ENCODE measurements around the gene DIS3L2.
"Not testable (repeated sequence)": the region's sequence is repeated elsewhere in the genome, so short reads cannot be mapped to it uniquely, and the experiment has no call there.

The DIS3L2 gene

DNA sequence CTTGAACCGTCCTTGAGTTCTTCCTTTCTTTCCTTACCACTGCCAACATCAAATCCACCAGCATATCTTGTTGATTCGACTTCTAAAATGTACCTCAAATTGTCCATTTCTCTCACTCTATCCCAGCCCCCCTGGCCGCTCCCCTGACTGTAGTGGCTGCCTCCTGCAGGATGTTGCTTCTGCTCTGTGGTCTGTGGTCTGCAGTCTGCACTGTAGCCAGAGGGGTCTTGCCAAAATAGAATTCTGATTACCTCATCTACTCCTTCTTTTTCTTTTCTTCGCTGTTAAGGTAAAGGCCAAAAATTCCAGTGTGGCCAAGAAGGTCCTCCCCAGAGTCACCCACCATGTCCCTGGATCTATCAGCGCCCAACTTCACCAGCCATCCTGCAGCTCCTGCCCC lies 337.6 kb downstream of the DIS3L2 start:
- DNase-seq (ENCODE audit: low read depth): no peak

DNA sequence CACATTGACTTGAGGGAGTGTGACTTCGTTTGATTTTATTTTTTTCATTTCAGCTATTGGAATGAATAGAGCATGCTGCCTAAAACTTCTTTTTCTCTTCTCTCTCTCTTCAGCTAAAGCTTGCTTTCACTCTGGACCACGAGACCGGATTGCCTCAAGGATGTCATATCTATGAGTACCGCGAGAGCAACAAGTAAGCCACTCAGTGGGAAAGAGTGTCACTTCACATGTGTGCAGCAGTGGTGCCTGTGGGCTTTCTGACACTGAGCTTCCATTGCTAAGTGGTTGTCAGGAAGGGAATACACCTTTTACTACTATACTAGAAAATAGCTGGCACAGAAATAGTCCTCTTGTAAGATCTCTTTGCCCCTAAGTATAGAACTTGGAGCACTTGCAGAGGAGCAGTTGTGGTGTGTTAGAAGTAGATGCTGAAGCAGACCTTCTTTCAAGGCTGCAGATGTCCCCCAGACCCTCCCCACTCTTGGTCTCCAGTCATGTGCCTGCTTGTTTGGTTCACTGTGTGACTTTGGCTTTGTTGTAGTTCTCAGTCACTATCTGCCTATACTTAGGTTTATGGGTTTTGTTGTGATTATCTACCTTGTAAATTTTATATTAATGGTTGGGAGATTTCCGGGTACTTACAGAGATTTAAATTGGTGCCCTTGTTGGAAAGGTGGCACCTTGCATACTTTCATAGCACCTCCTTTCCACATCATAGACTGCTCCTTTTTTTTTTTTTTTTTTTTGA lies 338.6 kb downstream of the DIS3L2 start:
- DNase-seq (ENCODE audit: low read depth): no peak

DNA sequence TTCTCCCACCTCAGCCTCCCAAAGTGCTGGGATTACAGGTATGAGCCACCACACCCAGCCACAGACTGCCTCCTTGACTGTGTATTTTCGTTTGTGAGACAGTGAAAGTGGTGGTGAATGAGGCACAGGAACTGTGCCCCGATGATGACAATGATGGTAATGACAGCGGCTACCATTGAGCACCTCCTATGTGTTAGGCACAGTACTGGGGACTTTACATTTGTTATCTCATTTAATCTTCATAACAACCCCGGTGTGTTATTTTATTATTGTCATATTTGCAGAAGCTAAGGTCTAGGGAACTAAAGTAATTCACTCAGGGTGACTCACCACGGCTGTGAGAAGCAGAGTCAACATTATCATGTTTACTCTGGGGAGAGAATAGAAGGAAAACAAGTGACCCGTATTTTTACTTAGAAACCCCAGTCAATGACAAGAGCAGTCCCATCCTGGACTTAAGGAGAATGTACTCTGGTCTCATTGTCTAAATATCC lies 339.4 kb downstream of the DIS3L2 start:
- no peak for DNase-seq (ENCODE audit: low read depth)

DNA sequence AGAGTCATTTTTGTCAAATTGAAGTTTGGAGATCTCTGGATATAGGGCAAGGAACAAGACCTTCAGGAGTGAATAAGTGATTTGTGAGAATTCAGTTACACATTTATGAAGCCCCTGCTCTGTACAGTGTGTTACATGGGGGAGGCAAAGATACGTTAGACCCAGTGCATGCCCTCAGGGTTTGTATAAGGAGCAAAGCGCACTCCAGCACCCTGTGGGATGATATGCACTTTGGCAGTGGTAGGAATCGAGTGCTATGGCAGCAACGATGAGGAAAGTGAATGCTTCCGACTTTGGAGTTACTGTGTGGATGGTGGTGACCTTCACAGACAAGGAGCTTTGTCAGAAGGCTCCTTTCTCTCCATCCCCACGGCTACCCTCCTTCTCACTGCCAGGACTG lies 342.7 kb downstream of the DIS3L2 start:
- DNase-seq (ENCODE audit: low read depth): no peak

DNA sequence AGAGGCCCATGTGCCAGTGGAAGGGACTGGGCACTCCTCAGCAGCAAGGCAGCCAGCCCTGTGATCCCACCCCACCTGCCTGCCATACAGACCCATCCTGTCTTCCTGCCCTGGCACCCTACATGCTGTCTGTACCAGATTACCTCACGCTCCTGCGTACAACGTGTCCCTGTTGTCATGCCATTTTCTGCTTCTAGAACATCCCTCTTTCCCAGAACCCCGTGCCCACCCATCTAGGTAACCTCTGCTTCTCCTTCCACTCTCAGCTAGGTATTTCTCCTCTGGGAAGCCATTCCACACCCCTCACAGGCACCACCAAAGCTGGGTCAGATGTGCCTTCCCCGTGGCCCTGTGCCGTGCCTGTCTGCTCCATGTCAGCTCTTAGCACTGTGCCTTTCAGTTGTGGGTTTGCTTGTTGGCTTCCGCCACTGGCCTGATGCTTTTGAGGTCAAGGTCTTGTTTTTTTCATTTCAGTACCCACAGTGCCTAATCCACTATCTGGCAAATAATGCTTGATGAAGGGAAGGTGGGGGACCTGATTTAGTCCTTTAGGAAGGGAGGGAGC lies 345.3 kb downstream of the DIS3L2 start:
- no peak for DNase-seq (ENCODE audit: low read depth)

DNA sequence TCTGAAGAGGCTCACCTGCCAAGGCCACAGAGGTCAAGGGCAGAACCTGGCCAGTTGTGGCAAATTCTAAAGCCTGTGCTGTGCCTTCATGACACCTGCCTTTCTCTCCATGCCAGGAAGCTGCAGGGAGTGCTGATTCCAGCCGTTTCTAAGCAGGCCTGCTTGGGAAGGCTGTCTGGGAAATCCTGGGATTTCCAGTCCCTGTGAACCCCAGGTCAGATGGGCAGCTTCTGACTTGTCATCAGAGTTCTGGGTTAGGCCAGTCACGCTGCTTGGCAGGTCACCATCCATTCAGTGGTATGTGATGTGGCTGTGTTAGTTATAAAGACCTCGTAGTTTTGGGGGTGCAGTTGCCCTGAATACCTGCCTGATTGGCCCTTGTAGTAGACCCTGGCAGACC lies 346.3 kb downstream of the DIS3L2 start:
- DNase-seq (ENCODE audit: low read depth): no peak

DNA sequence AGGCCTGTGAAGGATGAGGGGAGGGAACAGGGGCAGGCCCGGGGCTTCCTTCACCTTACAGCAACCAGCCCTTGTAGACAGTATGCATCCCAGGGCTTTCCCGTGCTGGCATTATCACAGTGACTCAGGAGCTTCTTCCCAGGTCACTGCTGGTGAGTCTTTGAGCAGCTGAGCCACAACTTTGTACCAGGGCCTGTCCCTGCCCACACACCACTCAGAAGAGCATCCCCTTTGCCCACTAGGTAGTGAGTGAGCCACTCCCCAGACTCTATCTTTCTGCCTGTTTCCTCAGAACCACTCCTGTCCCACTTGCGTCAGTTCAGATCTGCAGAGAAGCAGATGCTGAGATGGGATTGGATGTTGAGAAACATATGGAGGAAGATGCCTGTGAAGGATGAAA lies 347.5 kb downstream of the DIS3L2 start:
- DNase-seq (ENCODE audit: low read depth): no peak

DNA sequence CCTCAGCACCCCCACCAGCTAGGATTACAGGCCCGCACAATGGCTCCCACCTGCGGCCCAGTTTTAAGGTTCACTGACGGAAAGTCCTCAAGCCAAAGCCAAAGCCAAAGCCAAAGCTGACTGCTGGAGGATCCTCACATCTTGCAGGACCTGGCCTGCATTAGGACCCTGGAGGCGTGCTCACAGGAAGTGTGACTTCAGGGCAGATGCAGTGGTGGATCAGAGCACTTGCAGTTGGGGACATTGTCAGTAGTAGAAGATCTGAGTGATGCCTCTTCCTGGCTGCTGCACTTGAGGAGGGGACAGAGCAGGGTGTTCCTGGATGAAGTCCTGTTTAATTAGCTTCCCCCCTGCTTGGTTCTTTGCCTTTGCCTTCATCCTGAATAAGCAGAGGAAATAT lies 348.1 kb downstream of the DIS3L2 start:
- DNase-seq (ENCODE audit: low read depth): no peak

DNA sequence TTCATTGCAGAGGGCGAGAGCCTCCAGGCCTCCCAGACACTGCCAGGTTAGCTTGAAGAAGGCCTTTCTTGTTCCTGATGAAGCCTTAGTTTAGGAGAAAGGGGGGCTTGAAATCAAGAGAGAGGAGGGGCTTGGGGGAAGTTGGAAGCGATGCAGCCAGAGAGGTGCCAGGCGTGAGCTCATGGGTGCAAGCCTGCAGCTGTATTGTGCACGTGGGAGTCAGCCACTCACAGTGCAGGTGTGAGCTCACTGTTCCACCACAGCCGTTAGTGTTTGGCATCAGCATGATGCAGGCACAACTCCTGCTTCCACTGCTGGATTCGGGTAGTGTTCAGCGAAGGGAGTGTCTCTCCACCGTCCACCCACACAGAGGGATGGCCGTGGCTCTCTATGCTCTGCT lies 348.6 kb downstream of the DIS3L2 start:
- no peak for DNase-seq (ENCODE audit: low read depth)

DNA sequence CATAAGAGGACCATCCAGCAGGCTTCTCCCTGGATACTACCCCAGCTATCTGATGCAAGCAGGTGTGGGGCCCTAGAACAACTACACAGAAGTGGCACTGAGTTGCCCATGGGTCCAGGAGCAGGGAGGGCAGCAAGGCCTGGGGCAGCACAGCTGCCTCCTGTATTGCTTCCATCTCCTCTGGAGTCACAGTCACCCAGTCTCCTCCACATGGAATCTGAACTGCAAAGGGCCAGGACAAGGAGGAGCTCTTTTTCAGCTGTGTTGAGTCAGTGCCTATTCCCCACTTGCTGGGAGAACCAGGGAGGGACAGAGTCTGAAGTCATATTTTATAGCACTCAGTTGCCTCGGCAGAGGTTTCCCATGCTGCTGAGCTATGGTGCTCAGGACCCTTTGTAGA lies 349.2 kb downstream of the DIS3L2 start:
- DNase-seq (ENCODE audit: low read depth): no peak

DNA sequence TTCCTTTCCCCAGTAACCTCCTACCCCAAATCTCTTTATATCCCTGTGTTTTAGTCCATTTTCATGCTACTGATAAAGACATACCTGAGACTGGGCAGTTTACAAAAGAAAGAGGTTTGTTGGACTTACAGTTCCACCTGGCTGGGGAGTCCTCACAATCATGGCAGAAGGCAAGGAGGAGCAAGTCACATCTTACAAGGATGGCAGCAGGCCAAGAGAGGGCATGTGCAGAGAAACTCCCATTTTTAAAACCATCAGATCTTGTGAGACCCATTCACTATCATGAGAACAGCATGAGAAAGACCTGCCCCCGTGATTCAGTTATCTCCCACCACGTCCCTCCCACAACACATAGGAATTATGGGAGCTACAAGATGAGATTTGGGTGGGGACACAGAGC lies 352.1 kb downstream of the DIS3L2 start:
- DNase-seq (ENCODE audit: low read depth): not testable (repeated sequence)

DNA sequence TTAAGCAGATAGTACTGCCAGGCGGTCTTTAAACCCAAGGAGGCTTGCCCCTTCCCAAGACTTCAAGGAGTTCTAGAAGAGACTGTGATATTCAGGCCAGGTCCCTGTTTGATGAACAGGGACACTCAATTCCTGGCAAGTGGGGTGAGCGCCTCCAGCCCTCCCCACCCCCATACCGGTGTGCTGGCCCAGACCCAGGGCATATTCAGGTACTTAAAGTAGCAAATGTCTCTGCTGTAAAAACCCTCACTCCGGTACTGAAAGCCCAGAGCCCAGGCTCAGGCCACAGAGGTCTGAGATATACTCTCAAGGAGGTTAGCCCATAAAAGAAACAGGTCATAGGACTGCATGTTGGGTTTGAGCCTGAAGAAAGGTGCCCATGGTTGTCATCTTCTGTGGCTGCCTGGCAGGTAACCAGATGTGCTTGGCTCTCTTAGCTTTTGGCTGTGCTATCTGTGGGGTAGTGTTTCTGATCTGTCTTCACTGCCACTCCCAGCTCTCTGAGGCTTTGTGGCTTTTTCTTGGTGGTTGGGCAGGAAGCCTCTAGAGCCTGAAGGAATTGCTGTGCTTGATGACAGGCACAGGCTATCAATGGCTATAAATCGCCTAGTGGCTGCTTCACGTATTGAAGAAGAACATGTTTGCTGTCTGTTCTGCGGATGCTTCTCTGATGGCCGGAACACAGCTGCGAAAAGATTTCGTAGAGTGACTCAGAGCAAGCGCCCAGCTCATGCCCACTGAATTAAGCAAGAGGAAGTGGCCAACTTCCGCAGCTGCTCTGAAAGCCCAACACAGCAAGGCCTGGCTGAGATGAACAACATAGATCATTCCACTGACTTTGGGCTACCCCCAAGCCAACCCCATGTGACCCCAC lies 353.8 kb downstream of the DIS3L2 start:
- peak; percentile 40 for DNase-seq (ENCODE audit: low read depth)

DNA sequence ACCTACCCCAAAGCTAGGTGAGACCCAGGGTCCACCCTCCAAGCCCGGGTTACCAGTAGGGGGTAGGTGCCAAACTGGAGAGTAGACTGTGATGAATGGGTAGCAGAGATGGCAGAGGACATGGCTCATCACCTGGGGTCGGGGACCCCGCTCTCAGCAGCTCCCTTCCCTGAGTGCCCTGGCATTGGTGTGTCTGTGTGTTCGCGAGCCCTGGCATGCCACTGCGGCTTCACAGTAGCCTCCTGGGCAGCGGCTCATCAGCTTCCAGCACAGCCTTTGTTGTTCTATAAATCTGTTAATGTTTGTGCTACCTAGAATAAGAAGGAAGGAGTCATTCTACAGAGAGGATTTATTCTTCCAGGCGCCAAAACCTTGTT lies 354.4 kb downstream of the DIS3L2 start:
- DNase-seq (ENCODE audit: low read depth): no peak

DNA sequence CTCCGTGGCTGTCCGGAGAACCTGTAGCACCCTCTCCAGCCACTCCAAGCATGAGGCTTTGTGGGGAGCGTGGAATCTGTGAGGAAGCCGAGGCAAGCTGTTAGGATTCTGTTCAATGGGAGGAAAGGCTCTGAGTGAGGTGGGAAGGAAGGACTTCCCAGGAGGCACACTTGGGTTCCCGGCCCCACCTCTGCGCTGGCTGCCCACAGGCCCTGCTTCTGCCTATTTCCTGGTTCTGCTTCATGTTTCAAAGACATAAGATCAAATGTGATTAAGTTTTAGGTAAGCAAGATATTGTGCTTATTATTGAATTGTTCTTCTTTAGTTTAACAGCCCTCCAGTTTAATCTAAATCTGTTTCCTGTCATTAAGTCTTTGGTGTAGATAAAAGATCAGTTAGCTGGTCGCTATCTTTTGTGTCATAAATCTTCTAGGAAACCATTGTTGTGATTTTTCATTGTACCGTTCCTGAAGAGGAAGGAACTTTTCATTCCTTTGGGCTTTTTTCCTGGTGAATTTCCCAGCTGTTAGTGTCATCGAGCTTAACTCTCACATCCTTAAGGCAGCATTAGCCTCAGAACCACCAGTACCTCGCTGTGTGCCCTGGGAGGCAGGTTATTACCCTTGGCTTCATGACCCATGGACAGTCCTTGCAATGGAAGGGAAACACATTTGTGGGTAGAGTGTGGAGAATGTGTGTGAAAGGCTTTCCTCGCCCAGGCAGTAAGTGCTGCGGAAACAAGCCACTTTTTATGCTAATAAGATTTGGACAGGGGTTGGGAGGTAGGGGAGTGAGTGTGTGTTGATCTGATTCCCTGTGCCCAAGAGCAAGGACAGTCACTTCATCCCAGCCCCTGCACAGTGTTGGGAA lies 355.2 kb downstream of the DIS3L2 start:
- DNase-seq (ENCODE audit: low read depth): no peak

DNA sequence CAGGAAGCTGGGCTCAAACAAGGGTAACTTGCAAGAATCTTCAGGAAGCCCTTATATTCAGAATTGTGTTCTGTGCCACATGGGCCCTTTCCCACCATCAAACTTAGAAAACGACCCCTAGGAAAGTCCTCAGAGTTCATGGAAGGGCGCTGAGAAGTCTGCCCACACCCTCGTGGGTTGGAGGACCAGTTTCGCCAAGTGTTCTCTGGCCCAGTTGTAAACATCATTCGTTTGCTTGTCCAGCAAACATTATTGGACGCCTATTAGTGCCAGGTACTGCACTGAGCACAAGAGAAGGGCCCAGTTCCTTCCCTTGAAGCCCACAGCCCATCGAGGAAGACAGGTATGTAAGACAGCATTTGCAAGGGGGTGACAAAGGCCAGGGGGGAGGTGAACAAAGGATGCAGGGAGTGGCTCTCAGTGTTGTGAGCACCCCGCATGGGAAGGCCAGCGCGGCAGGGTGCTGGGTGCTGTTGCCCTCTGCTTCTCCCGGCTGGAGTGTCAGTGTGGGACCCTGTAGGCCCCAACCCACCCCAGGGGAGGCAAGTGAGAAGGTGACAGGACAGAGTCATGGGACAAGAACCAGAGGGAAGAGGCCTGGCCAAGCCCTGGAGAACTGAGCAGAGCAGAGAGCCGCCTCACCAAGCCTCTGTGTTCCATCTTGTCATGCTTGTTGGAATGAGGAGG lies 356.8 kb downstream of the DIS3L2 start:
- no peak for DNase-seq (ENCODE audit: low read depth)

DNA sequence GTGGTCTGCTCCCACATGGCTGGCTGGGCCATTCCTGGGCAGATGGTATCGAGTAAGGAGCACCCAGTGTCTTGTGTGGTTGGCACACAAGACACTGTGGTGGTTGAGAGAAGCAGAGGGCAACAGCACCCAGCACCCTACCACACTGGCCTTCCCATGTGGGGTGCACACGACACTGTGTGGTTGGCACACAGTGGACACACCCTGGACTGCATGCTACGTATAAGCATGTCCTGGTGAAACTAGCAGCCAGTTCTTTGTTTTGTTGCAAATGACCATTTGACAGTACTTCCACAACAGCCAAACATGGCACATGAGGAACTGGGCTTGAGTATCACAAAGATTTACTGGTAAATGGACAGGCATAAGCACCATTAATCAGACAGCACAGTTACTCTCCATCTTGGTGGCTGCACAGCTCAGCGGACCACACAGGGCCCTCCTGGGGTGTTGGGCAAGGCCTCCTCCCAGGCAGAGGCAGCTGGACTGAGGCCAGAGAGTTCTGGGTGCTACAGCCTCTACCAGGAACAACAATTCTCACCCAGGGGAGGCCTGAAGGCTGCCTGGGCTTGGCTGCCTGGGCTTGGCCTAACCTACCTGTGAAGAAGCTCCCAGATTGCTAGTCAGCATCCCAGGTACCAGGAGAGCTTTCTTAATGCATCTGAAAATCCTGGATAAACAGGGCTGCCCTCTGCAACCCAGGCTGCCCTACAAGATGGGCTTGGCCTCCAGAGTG lies 357.7 kb downstream of the DIS3L2 start:
- no peak for DNase-seq (ENCODE audit: low read depth)

DNA sequence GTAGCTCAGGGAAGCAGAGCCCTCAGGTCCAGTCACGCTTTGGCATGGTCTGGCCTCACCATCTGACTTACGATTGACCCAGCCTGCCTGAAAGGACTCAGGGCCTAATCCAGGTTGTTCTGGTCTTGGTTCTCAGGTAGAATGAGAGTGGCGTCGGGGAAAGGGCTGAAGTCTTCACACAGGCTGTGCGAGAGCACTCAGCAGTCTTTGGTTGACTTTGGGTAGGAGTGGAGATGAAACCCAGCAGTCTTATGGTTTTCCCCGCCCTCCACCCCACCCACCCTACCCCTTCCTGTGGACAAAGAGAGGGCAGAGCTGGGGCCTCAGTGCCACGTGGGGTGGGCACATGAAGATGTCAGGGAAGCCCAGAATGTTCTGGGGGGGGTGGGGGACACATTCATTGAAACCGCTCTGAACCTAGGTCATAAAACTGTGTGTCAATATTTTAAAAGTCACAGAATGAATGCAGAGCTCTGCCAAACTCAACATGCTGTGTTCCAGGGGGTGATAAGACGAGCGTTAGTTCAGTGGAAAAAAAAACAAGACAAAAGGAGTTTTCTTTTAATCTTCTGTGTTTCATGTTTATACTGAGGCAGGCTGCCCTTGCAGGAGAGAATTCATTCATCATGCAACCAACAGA lies 358.4 kb downstream of the DIS3L2 start:
- no peak for DNase-seq (ENCODE audit: low read depth)

DNA sequence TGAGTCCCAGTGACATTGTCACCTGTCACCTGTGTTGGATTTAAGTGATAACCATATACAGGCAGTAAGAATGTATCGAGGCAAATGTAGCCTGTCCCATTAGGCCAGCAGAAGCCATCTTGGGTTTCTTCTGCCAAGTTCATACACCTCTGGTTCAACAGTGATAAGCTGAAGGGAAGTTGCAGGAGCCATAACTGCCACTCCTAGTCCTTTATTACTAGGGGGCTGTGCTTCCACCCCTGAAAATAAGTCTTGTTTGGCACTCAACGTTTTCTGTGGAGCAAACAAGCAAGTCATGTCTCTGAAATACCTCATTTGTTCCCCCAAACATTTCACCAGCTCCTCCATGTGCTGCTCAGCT lies 358.9 kb downstream of the DIS3L2 start:
- no peak for DNase-seq (ENCODE audit: low read depth)

DNA sequence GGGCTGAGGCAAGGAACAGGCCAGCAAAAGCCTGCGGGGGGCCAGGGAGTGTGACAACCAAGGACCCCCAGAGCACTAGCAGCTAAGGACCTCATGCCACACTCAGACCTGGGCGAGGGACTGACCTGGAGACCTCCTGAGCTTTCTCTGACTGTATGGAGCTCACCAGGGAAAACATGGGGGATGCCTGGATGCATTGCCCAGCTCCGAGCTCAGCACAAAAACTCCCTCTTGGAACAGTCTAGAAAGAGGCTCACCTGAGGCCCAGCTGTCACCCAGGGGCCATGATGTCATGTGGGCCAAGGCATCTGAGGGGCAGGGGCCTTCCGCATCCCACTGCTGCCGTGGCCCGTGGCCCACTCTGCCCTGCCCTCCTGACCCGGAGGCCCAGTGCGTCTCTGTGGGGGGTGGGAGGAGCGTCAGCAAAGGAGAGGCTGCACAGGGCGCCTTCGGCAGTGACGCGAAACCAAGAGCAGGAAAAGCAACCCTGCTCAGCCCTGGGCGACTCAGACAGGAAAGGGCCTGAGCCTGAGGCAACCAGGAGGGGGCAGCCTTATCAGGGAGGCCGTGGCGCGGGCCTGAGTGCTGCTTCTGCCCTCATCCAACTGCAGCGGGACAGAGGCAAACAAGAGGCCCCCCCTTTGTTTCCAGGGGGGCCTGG lies 359.8 kb downstream of the DIS3L2 start:
- DNase-seq (ENCODE audit: low read depth): peak; percentile 30
